Fibroblast of skin of back (primary cell): ENCODE measurements around the gene PDCD5.
"Not testable (repeated sequence)": the region's sequence is repeated elsewhere in the genome, so short reads cannot be mapped to it uniquely, and the experiment has no call there.

Experiments used
- DNase-seq: peaks from one replicate; pipeline ENCODE4 v3.0.0-alpha.2; 2013

The PDCD5 gene

DNA sequence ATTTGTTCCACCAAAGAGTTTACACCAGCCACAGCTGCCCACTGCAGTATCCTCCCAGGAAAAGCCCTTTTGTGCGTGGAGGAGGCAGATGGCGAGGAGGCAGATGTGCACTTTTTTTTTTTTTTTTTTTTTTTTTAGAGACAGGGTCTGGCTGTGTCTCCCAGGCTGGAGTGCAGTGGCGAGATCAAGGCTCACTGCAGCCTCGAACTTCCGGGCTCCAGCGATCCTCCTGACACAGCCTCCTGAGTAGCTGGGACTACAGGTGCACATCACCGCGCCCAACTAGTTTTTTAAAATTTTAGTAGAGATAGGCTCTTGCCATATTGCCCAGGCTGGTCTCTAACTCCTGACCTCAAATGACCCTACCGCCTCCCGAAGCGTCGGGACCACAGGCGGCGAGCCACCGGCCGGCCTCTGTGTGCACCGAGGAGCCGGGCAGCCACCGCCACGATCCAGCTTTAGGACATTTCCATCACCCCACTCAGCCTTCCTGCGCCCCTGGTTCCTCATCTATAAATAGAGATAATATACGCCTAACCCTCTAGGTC, 563 bp upstream of the PDCD5 start:
- no peak for DNase-seq

DNA sequence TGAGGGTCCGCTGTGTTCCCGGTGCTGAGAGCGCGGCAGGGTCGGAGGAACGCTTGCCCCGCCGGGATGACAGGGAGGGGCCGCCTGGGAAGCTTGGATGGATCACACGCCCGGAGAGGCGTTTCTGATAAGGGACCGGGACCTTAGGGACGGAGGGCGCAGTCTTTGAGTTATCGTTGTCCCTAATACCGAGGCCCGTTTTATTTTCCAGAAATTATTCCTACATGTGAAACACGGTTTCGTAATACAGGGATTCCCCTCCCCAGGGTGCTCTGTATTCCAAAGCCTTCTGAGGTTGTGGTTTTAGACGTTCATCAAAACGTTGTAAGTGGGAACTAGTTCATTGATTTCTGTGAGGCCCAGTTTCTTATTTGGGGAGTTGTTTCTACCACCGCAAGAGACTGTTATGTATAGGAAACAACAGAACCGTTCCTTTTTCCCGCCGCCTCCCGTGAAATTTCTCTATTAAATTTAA, 752 bp downstream of the PDCD5 start:
- DNase-seq = peak; percentile 21

DNA sequence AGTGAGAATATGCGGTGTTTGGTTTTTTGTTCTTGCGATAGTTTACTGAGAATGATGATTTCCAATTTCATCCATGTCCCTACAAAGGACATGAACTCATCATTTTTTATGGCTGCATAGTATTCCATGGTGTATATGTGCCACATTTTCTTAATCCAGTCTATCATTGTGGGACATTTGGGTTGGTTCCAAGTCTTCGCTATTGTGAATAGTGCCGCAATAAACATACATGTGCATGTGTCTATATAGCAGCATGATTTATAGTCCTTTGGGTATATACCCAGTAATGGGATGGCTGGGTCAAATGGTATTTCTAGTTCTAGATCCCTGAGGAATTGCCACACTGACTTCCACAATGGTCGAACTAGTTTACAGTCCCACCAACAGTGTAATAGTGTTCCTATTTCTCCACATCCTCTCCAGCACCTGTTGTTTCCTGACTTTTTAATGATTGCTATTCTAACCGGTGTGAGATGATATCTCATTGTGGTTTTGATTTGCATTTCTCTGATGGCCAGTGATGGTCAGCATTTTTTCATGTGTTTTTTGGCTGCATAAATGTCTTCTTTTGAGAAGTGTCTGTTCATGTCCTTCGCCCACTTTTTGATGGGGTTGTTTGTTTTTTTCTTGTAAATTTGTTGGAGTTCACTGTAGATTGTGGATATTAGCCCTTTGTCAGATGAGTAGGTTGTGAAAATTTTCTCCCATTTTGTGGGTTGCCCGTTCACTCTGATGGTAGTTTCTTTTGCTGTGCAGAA, 6.9 kb downstream of the PDCD5 start:
- not testable (repeated sequence) for DNase-seq

DNA sequence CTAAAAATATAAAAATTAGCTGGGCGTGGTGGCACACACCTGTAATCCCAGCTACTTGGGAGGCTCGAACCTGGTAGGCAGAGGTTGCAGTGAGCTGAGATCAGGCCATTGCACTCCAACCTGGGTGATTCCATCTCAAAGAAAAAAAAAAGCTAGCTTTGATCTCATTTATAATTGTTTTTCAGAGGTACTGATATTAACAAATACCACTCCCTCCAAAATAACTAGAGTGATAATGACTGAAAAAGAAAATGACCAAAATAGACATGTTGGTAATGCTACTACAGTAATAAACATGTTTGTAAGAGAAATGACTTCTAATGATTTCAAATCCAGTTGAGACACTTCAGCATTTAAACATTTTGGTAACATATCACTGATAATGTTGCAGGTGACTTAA, 13.0 kb downstream of the PDCD5 start:
- DNase-seq = no peak

DNA sequence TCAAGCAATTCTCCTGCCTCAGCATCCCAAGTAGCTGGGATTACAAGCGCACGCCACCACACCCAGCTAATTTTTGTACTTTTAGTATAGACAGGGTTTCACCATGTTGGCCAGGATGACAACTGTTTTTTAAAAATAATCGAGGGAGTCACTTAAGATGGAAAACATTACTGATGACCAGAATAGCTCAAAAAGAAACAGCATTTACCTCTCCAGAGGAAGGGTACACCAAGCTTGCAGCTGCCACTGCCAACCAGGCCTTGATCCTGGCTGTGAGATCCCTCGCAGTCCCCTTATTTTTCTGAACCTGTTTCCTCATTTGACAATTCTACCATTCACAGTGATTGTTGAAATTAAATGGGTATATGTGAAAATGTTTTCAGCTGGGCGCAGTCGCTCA, 14.5 kb downstream of the PDCD5 start:
- no peak for DNase-seq

DNA sequence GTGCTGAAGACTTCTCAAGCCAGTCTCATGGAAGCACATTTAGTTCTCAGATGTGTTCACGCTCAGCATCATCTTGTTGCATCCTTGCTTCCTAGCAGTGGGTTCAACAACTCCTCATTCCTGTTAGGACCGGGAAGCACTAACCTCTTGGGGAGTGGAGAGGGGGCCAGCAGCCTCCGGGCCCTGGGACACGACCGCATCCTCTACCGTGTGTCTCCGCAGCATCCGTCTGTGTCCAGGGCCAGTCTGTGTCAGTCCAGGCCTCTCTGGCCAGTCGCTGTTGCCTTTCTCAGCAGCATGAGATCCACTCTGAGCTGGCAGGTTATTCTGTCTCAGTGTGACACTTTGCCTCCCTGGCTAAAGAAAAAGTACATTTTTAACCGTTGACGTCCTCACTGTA, 17.0 kb downstream of the PDCD5 start:
- no peak for DNase-seq

DNA sequence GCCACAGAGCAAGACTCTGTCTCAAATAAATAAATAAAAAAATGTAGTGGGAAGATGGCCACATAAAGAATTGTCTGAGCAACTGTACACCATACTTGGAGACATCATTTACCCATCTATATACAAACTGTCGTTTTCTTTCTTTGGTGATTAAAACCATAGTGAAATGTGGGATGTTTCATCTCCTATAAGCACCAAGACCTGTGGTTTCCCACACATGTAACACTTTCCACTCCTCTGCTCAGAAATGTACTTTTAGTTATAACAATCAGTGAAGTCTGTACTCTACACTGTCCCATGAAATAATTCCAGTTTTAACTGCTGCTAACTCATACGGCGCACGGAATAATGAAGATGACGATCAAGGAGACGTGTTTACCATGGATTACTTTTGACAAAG, 18.3 kb downstream of the PDCD5 start:
- no peak for DNase-seq

DNA sequence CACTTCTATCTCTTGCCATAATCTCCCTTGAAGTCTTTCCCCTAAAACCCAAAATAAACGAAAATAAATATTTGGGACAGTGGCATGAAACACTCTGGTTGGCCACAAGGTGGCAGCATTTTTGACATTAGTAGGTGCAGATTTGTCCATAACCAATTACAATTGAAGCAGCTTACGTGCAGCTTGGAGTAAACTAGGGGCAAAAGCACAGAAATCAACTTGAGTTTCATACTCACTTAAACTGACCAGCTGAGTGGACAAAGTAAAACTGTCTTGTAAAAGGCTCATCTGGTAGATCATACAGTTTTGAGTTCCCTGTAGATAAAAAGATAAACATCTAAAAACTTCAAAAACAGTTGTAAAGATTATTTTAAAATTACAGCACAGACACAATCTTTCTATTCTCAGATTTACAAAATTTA, 18.8 kb downstream of the PDCD5 start:
- peak; percentile 51 for DNase-seq

DNA sequence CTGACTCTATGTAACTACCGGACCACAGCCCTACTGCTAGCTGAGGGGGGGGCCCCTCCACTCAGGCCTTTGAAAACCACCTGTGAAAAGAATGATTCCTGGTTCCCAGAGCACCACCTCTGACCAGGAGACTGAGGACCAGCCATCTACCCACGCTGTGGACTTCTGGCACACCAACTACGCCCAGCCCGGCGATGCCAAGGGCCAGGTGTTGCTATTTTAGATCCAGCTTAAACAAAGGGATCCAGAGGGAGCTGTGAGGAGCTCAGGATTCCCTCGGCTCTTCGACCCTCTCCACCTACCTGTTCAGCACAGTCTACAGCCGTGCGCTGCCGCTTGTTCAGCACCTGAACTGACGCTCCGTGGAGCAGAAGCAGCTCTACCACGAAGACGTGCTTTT, 23.0 kb downstream of the PDCD5 start:
- DNase-seq = no peak

DNA sequence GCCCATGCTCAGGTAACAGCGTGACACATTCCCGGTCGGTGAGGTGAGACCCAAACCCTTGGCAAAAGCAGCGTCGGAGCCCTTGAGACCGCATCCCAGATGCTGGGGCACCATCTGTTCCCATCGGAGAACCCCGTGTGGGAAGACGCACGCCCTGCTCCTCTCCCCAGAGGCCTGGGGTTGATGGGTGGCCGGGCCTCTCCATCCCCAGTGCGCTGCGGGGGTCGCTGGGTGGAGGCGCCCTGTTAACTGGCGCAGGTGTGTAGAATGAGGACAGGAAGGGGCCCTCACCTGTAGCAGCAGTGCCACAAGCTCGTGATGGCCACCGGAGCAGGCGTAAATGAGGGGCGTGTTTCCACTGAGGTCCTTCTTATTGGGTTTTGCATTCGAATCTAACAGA, 24.6 kb downstream of the PDCD5 start:
- DNase-seq = no peak

DNA sequence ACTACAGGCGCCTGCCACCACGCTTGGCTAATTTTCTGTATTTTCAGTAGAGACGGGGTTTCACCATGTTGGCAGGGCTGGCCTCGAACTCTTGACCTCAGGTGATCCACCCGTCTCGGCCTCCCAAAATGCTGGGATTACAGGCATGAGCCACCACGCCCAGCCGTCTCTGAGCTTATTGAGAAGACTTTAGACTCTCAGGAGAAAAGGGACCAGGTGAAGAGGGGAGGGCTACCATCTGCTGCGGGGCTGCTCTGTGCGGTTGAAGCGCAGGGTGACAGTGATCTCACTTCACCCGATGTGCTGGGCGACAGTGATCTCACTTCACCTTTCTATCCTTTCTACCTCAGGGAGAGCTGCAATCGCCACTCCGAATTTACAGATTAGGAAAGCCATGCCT, 25.3 kb downstream of the PDCD5 start:
- no peak for DNase-seq

DNA sequence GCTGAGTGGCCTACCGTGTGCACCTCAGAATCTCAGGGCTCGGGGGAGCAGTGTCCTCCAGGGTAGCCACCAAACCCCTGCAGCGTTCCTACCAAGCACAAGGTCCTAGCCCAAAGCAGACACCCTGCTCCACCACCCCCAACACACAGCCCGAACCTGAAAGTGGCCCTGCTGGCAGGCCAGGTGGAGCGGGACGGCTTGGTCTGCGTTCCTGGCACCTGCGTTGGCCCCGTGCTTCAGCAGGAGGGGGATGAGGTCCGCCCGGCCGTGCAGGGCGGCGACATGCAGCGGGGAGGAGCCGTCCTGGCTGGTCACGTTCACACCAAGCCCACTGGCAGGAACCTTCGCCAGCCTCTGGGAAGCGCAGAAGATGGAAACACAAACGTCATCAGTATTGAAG, 26.5 kb downstream of the PDCD5 start:
- DNase-seq = no peak

DNA sequence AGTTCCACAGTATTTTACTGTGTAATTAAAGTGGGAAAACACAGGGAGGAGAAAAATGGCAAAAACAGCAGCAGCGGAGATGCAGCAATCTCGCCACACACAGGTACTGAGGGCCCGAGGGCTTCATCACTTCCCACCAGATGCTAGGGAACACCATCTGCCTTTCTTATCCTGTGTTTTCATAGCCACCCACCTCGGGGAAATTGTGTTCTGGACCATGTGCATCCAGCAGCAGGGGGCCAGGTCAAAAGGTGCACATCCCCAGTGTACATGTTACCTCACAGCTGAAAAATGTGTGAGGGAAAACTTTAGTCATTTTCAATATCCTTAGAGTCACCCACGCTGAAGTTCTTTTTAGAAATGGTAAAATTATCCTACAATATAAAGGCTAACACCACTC, 30.2 kb downstream of the PDCD5 start:
- no peak for DNase-seq

DNA sequence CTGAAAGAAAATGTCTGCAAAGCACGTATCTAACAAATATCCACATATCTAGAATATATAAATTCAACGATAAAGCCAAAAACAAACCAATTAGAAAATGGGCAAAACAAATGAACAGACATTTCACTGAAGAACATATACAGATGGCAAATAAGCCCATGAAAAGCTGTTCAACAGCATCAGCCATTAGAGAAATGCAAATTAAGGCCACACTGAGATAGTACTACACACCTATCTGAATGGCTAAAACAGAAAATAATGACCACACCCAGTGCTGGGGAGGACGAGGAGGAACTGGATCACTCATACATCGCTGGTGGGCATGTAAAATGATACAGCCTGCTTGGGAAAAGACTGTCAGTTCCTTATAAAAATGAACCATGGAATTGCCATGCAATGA, 32.0 kb downstream of the PDCD5 start:
- no peak for DNase-seq

DNA sequence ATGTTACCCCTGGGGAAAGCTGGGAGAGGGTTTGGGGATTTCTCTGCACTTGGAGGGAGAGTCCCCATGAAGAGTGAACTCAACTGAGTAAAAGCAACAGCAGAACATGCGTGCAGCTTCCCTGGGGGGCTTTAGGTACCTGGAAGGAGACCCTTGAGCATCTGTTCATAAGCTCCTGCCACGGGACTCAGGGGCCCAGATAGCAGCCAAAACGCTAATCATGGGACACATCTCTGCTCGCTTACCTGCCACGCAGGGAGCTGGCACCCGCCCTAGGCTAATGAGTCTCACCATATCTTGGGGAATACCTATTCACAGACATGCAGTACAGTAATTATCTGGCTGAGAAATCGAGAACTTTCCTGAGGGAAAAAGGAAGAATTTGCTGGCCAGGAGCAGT, 33.9 kb downstream of the PDCD5 start:
- no peak for DNase-seq

DNA sequence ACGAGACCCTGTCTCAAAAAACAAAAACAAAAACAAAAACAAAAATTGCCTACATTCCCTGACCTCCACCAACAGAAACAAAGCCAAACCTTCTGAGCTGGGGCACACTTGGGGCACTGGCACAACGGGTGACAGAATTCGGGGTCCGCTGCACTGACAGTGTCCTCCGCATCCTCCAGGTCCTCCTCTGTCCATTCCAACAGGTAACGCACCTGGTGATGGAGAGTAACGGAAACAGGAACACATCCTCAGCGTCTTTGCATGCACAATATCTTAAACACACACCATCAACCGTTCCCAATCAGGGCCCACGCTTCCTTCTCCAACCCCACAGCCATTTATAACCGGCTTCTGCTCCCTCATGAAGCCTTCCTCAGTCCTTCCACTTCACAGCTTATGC, 34.6 kb downstream of the PDCD5 start:
- DNase-seq = no peak

DNA sequence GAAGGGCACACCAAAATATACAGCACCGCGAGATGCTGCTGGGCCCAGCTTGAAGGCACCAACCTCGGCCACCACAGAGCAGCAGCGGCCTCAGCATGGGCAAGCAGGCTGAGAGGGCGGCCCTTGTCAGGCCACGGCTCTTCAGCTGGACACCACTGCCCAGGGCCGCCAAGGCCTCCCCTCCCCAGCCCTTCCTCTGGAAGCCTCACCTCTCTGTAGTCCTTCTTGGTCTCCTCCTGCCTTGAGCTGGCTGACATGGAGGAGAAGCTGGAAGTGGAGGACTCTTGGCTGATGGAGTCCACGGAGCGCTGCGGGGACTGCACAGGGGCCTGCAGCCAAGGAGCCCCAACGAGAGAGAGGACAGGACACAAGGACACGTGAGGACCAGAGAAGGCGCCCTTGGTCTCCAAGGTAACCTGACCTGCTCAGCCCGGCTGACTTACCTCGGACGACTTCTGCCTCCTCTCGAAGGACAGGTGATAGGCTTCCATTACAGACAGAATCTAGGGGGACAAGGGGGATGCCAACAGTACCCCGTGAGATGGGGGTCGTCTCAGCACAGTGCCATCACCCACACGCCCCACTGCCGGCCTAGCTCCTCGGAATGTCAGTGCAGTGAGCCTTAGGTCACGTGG, 38.2 kb downstream of the PDCD5 start:
- no peak for DNase-seq

DNA sequence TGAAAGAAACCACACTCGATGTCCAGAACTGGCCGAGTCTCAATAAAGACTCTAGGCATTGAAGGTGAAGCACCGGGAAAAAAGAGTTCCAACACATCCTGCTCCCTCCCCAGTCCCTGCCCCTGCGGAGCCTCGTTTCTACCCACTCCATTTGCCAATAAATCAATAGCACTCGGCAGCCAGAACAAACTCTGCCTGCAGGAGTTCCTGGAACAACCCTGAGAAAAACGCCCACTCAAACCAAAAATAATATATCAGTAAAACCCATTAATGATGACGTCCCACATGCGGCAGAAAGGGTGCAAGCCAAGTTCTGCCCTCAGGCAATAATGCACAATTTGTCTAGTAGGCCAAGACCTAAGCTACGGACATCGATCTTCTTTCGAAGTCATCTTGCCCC, 41.0 kb downstream of the PDCD5 start:
- DNase-seq = no peak

DNA sequence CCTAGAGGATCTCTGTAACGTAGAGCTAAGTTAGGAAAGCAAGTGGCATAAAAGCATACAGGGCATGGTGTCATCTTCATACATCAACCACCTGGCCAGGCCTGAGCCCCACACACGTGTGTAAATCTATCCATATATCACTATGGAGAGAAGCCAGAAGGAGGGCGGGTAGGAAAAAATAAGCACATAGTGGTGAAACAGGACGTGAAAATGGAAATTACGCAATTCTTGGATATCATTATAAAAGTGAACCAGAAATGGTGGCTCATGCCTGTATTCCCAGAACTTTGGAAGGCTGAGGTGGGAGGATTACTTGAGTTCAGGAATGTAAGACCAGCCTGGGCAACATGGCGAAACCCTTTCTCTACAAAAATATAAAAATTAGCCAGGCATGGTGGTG, 43.4 kb downstream of the PDCD5 start:
- DNase-seq = no peak

DNA sequence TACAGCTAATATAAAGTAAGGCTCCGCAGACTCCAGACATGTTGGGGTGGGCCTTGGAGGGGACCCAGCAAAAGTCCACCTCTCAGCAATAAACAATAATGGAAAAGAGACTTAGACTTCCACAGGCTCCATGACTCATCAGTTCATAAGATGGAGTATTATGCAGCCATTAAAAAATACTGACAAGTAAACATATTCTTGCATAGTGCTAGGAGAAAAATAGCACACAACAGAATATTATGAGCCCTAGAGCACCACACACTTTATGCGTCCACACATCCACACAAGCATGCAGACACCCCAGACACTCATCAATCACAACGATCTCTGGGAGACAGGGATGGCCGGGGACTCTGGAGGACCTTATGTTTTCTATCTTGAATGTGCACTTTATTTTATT, 46.0 kb downstream of the PDCD5 start:
- DNase-seq = no peak

DNA sequence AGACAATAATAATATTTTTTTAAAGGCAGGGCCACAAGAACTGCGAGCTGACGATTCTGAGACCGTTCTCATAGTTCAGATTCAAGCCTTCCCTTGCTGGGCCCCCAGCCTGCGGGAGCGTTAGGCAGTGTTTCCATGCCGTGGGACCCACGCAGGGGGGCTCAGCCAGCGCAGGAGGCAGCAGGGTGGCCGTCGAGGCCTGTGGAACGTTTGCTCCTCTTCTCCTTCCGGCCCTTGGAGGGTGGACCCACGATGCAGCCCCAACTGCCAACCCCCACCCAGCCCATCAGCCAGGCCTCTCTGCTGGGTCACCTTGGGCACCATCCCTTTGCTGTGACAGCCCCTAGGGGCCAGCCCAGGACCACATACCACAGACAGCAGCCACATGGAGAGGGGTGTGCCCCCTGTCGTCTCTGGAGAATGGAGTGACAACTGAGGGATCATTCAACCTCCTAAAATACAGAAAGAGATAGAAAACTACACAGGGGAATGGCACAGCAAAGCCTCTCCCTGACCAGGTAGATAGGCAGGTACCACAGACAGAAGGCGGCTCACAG, 46.8 kb downstream of the PDCD5 start:
- no peak for DNase-seq

DNA sequence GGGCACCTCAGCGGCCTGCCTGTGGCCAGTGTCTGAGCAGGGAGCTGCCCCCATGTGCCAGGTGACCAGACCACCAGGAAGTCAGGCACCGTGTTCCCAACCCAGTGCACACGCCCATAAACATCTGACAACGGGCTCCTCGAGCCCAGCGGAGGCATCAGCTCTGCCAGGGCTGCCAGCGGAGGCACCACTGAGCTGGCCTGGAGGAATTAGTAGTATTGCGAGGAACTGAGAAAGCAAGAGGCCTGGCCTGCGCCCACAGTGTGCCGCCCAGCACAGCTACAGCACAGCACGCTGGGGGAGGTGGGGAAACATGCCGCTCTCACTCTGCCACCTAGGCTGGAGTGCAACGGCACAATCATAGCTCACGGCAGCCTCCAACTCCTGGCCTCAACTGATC, 49.3 kb downstream of the PDCD5 start:
- DNase-seq = no peak

DNA sequence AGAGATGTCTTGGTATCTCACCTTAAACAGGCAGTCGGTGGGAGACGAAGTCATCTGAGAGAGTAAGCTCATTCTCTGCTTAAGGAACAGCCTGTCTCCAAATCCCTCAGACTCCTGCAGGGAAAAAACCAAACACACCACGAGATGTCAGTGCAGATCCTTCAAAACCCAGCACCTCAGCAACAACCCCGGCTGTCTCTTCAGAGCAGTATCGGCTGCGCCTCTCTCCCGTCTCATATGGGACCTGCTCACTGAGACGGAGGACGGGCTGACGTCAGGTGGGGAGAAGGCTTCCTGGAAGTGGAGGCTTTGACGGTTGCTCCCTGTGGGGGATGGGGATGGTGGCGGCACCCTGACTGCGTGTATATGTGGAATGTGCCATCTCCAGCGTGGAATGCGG, 50.4 kb downstream of the PDCD5 start:
- DNase-seq = no peak
